ENCODE results near the gene QRICH2.
"Not testable (repeated sequence)": the region's sequence is repeated elsewhere in the genome, so short reads cannot be mapped to it uniquely, and the experiment has no call there.

Gene QRICH2

GRCh38 chr17:76277300-76278267, 30.5 kb downstream of the QRICH2 start:
- no peak for DNase-seq

- peak in 1 of 3 donors; percentile 14 for DNase-seq
Measured at GRCh38 chr17:76276461-76277299, 31.4 kb downstream of the QRICH2 start.

- DNase-seq: peak in 1 of 3 donors; percentile 13
Measured at GRCh38 chr17:76276069-76276431, 32.0 kb downstream of the QRICH2 start.

GRCh38 chr17:76275382-76276068, 32.6 kb downstream of the QRICH2 start:
- DNase-seq: no peak

GRCh38 chr17:76274112-76274956, 33.7 kb downstream of the QRICH2 start:
- no peak for DNase-seq

- no peak for DNase-seq
Measured at GRCh38 chr17:76273445-76274111, 34.5 kb downstream of the QRICH2 start.

GRCh38 chr17:76272541-76273444, 35.3 kb downstream of the QRICH2 start:
- peak; percentile 91 to 93 (median 93) for DNase-seq

- DNase-seq: peak; percentile 75 to 89 (median 84)
Measured at GRCh38 chr17:76271669-76272540, 36.2 kb downstream of the QRICH2 start.

- DNase-seq: no peak
Measured at GRCh38 chr17:76270770-76271668, 37.1 kb downstream of the QRICH2 start.

GRCh38 chr17:76270127-76270592, 37.9 kb downstream of the QRICH2 start:
- no peak for DNase-seq

- no peak for DNase-seq
Measured at GRCh38 chr17:76268991-76269981, 38.8 kb downstream of the QRICH2 start.

GRCh38 chr17:76268015-76268749, 39.9 kb downstream of the QRICH2 start:
- DNase-seq: peak; percentile 93 to 94 (median 93)

- DNase-seq: not testable (repeated sequence)
Measured at GRCh38 chr17:76267581-76268001, 40.5 kb downstream of the QRICH2 start.

- no peak for DNase-seq
Measured at GRCh38 chr17:76267051-76267576, 41.0 kb downstream of the QRICH2 start.

- DNase-seq: peak in 1 of 3 donors; percentile 54
Measured at GRCh38 chr17:76266244-76266938, 41.7 kb downstream of the QRICH2 start.

Measured in suppressor macrophage treated with lipopolysaccharide for 1 hour (primary cell).